ENCODE measurements around the gene COL5A2. TPM values are rescaled to one million over a fixed set of nuclear protein-coding genes. Genes with fewer than 3 reads are reported as not detected.

Gene COL5A2
- total RNA-seq, 1 donor from 2014 or later, result 459 TPM

GRCh38 chr2:189163889-189164288, 15.7 kb downstream of the COL5A2 start:
- peak overlapping the region; percentile 96 for H3K27ac Mint-ChIP-seq
- no peak for DNase-seq (ENCODE audit: low spot score in 2 of 2, unreplicated experiment in 2 of 2)
- H3K9me3 Mint-ChIP-seq, result no peaks in the 10 kb centered on the region
- peaks cover 3% of the 10 kb centered on the region for H3K36me3 Mint-ChIP-seq
- no peak for TF ChIP-seq CTCF (IDR thresholded peaks at IDR 0.05; ENCODE audit: unreplicated experiment)
- peaks cover 70% of the 10 kb centered on the region for H3K4me1 Mint-ChIP-seq
- H3K4me3 Mint-ChIP-seq, result no peak overlapping the region
- H3K27me3 Mint-ChIP-seq (ENCODE audit: low read depth), result no peaks in the 10 kb centered on the region

DNA sequence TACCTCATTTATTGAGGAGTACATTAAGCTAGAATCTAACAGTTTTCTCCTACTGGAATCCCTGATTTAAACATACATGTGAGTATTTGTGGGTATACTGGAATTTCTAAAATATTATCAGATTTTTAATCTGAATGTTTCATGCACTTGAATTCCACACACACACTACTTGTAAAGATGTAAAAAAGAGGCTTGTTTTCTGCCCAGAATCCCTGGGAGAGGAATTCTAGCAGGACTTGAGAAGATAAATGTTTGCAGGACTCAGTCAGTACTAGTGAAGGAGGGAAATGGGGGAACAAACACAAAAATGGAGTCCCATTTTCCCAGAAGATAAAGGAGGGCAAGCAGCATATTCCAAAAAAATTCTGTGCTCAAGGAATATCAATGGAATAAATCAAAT, 17.0 kb downstream of the COL5A2 start:
- H3K27ac Mint-ChIP-seq, result peak overlapping the region; percentile 96

DNA sequence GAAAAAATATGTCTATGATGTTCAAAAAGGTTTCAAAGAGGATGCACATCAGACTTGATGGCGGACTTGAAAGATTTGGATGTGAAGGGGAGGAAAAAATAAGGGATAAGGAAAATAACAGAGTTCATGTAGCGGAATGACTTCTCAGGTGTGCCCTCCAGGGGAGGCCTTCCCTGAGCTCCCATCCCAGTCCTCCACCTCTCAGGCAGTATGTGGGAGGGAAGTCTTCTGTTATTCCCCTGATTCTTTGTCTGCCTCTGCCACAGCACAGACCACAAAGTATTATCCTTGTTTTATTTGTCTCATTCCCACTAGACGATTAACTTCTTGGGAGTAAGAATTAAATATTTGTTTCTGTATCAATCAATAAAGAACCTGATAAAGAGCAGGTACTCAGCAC, 17.7 kb downstream of the COL5A2 start:
- H3K27me3 Mint-ChIP-seq (ENCODE audit: low read depth), result no peaks in the 10 kb centered on the region
- no peak for TF ChIP-seq CTCF (IDR thresholded peaks at IDR 0.05; ENCODE audit: unreplicated experiment)
- peak overlapping the region; percentile 96 for H3K27ac Mint-ChIP-seq
- no peak overlapping the region for H3K4me3 Mint-ChIP-seq
- DNase-seq (ENCODE audit: low spot score in 2 of 2, unreplicated experiment in 2 of 2), result no peak
- H3K9me3 Mint-ChIP-seq, result no peaks in the 10 kb centered on the region
- peaks cover 3% of the 10 kb centered on the region for H3K36me3 Mint-ChIP-seq
- peaks cover 72% of the 10 kb centered on the region for H3K4me1 Mint-ChIP-seq

More for the DNA sequence above, 17.0 kb downstream of the COL5A2 start:
- no peak for DNase-seq (ENCODE audit: low spot score in 2 of 2, unreplicated experiment in 2 of 2)
- Mint-ChIP-seq H3K4me3 (no peak overlapping the region), H3K27me3 (ENCODE audit: low read depth) (no peaks in the 10 kb centered on the region), H3K36me3 (peaks cover 3% of the 10 kb centered on the region), H3K9me3 (no peaks in the 10 kb centered on the region), H3K4me1 (peaks cover 74% of the 10 kb centered on the region)
- no peak for TF ChIP-seq CTCF (IDR thresholded peaks at IDR 0.05; ENCODE audit: unreplicated experiment)

GRCh38 chr2:189159717-189160116, 19.8 kb downstream of the COL5A2 start:
- no peak for TF ChIP-seq CTCF (IDR thresholded peaks at IDR 0.05; ENCODE audit: unreplicated experiment)
- no peak overlapping the region for H3K4me3 Mint-ChIP-seq
- H3K9me3 Mint-ChIP-seq, result no peaks in the 10 kb centered on the region
- peak overlapping the region; percentile 48 for H3K27ac Mint-ChIP-seq
- H3K36me3 Mint-ChIP-seq, result no peaks in the 10 kb centered on the region
- peaks cover 61% of the 10 kb centered on the region for H3K4me1 Mint-ChIP-seq
- H3K27me3 Mint-ChIP-seq (ENCODE audit: low read depth), result no peaks in the 10 kb centered on the region
- no peak for DNase-seq (ENCODE audit: low spot score in 2 of 2, unreplicated experiment in 2 of 2)

- DNase-seq (ENCODE audit: low spot score in 2 of 2, unreplicated experiment in 2 of 2), result no peak
- no peaks in the 10 kb centered on the region for H3K36me3 Mint-ChIP-seq
- no peak overlapping the region for H3K4me3 Mint-ChIP-seq
- H3K27ac Mint-ChIP-seq, result peak overlapping the region; percentile 65
- no peaks in the 10 kb centered on the region for H3K27me3 Mint-ChIP-seq (ENCODE audit: low read depth)
- TF ChIP-seq CTCF (IDR thresholded peaks at IDR 0.05; ENCODE audit: unreplicated experiment), result no peak
- peaks cover 60% of the 10 kb centered on the region for H3K4me1 Mint-ChIP-seq
- H3K9me3 Mint-ChIP-seq, result no peaks in the 10 kb centered on the region
Measured at GRCh38 chr2:189159273-189159672, 20.3 kb downstream of the COL5A2 start.

GRCh38 chr2:189157939-189158338, 21.6 kb downstream of the COL5A2 start:
- Mint-ChIP-seq H3K4me3 (no peak overlapping the region), H3K9me3 (no peaks in the 10 kb centered on the region), H3K27me3 (ENCODE audit: low read depth) (no peaks in the 10 kb centered on the region), H3K27ac (peak overlapping the region; percentile 39), H3K36me3 (peaks cover 5% of the 10 kb centered on the region), H3K4me1 (peaks cover 59% of the 10 kb centered on the region)
- no peak for TF ChIP-seq CTCF (IDR thresholded peaks at IDR 0.05; ENCODE audit: unreplicated experiment)
- DNase-seq (ENCODE audit: low spot score in 2 of 2, unreplicated experiment in 2 of 2), result no peak

Data from mesothelial cell of epicardium (in vitro differentiated cells).